Left ventricle myocardium inferior (tissue), 1 donor: ENCODE measurements around the gene SLC8A1. TPM values are rescaled to one million over a fixed set of nuclear protein-coding genes. Genes with fewer than 3 reads are reported as not detected.

Experiments used
- DNase-seq: peaks from one replicate; pipeline ENCODE4 v3.0.0-alpha.2; 2020
- H3K27ac ChIP-seq: fragments of 200-600 bp; replicated peaks from 2 replicates; pipeline ENCODE4 v1.8.0; 2021
- H3K27me3 ChIP-seq: fragments of 200-600 bp; 2 replicates; pipeline ENCODE4 v1.8.0; 2021; ENCODE audit warnings: low read depth
- H3K36me3 ChIP-seq: fragments of 200-600 bp; 2 replicates; pipeline ENCODE4 v1.8.0; 2021
- H3K4me1 ChIP-seq: fragments of 200-600 bp; 2 replicates; pipeline ENCODE4 v1.8.0; 2021
- H3K4me3 ChIP-seq: fragments of 200-600 bp; 2 replicates; pipeline ENCODE4 v1.8.0; 2021; ENCODE audit warnings: mild to moderate bottlenecking, moderate library complexity
- H3K9me3 ChIP-seq: fragments of 200-600 bp; replicated peaks from 2 replicates; pipeline ENCODE4 v1.8.0; 2021
- CTCF ChIP-seq: fragments of 200-600 bp; IDR thresholded peaks from 2 replicates; pipeline ENCODE4 v1.8.0; 2021; ENCODE audit warnings: antibody characterized with exemption, mild to moderate bottlenecking, borderline replicate concordance
- intact Hi-C: fragments of 100-400 bp; cut with micrococcal nuclease; formaldehyde crosslinking; loops from one replicate; pipeline ENCODE4 v1.11.0; 2022
- total RNA-seq: library from RNA; stranded (reverse); fragmentation: NEBNext Ultra II Directional; extraction: Animal tissue kit (Norgen Biotek cat#: 25700); gene quantifications from one replicate; pipeline ENCODE4 v1.2.1, GENCODE V29; 2021
- donor health status: DM: no; HTN: yes; CAD: no; lungs with severe emphysema.

The SLC8A1 gene
- total RNA-seq, 1 donor from 2014 or later, result 990 TPM

- DNase-seq, result no peak
- intact Hi-C loops, result no loop called here
- H3K4me3 ChIP-seq, result no peak overlapping the region
- no peaks in the 10 kb centered on the region for H3K9me3 ChIP-seq
- TF ChIP-seq CTCF, result no peak
- H3K27me3 ChIP-seq, result no peaks in the 10 kb centered on the region
- H3K36me3 ChIP-seq, result peaks cover 8% of the 10 kb centered on the region
- peak overlapping the region; percentile 10 for H3K27ac ChIP-seq
- H3K4me1 ChIP-seq, result peaks cover 29% of the 10 kb centered on the region
Measured at GRCh38 chr2:40148334-40148733, 303.6 kb downstream of the SLC8A1 start.

GRCh38 chr2:40147360-40147759 lies 304.5 kb downstream of the SLC8A1 start:
- Histone ChIP-seq H3K4me3 (no peak overlapping the region), H3K4me1 (peaks cover 28% of the 10 kb centered on the region), H3K27ac (peak overlapping the region; percentile 10), H3K36me3 (peaks cover 8% of the 10 kb centered on the region), H3K9me3 (no peaks in the 10 kb centered on the region), H3K27me3 (no peaks in the 10 kb centered on the region)
- no peak for DNase-seq
- no peak for TF ChIP-seq CTCF
- intact Hi-C loops, result no loop called here

- Histone ChIP-seq H3K27me3 (no peaks in the 10 kb centered on the region), H3K4me3 (no peak overlapping the region), H3K27ac (no peak overlapping the region), H3K36me3 (peaks cover 33% of the 10 kb centered on the region), H3K9me3 (no peaks in the 10 kb centered on the region), H3K4me1 (peaks cover 28% of the 10 kb centered on the region)
- no peak for TF ChIP-seq CTCF
- intact Hi-C loops, result no loop called here
- DNase-seq, result no peak
Measured at GRCh38 chr2:40144022-40144421, 307.9 kb downstream of the SLC8A1 start.

GRCh38 chr2:40138314-40138713 lies 313.6 kb downstream of the SLC8A1 start:
- H3K36me3 ChIP-seq, result peaks cover 56% of the 10 kb centered on the region
- DNase-seq, result no peak
- H3K27ac ChIP-seq, result peak overlapping the region; percentile 13
- TF ChIP-seq CTCF, result no peak
- peaks cover 26% of the 10 kb centered on the region for H3K4me1 ChIP-seq
- H3K27me3 ChIP-seq, result no peaks in the 10 kb centered on the region
- H3K4me3 ChIP-seq, result no peak overlapping the region
- intact Hi-C loops, result no loop called here
- no peaks in the 10 kb centered on the region for H3K9me3 ChIP-seq

- Histone ChIP-seq H3K4me1 (peaks cover 79% of the 10 kb centered on the region), H3K27me3 (no peaks in the 10 kb centered on the region), H3K27ac (peak overlapping the region; percentile 77), H3K9me3 (no peaks in the 10 kb centered on the region), H3K36me3 (peaks cover 6% of the 10 kb centered on the region), H3K4me3 (peak overlapping the region; percentile 6)
- TF ChIP-seq CTCF, result no peak
- intact Hi-C loops, result no loop called here
- DNase-seq, result no peak
Measured at GRCh38 chr2:40131081-40131704, 320.7 kb downstream of the SLC8A1 start.
